Karpas-422 (cell line): ENCODE results near the gene PLEKHO1. TPM values are rescaled to one million over a fixed set of nuclear protein-coding genes. Genes with fewer than 3 reads are reported as not detected.

Experiments
- DNase-seq: peaks from one replicate; pipeline ENCODE4 v3.0.0-alpha.2; 2015
- H2AFZ ChIP-seq: fragments of 200-600 bp; sonication (generic); 2 replicates; pipeline ENCODE4 v1.6.1; 2014; ENCODE audit warnings: antibody characterized with exemption, low read length, mixed read lengths
- H3K27ac ChIP-seq: fragments of 200-600 bp; sonication (generic); 2 replicates; pipeline ENCODE4 v1.5.1; 2014; ENCODE audit warnings: mild to moderate bottlenecking, low read length, moderate library complexity
- H3K27me3 ChIP-seq: fragments of 200-600 bp; sonication (generic); 2 replicates; pipeline ENCODE4 v1.6.1; 2014; ENCODE audit warnings: low read length, mixed read lengths
- H3K36me3 ChIP-seq: fragments of 200-600 bp; sonication (generic); 2 replicates; pipeline ENCODE4 v1.6.1; 2014; ENCODE audit warnings: low read length, mixed read lengths; ENCODE audit not compliant: insufficient read depth
- H3K4me1 ChIP-seq: fragments of 200-600 bp; sonication (generic); 2 replicates; pipeline ENCODE4 v1.6.1; 2014; ENCODE audit warnings: mild to moderate bottlenecking, low read length, mixed read lengths
- H3K4me2 ChIP-seq: fragments of 200-600 bp; sonication (generic); 2 replicates; pipeline ENCODE4 v1.6.1; 2014; ENCODE audit warnings: low read length, low read depth, mild to moderate bottlenecking; ENCODE audit not compliant: poor library complexity, severe bottlenecking
- H3K4me3 ChIP-seq: fragments of 200-600 bp; sonication (generic); 2 replicates; pipeline ENCODE4 v1.5.1; 2014; ENCODE audit warnings: mild to moderate bottlenecking, antibody characterized with exemption, low read length, mixed read lengths
- H3K79me2 ChIP-seq: fragments of 200-600 bp; sonication (generic); 2 replicates; pipeline ENCODE4 v1.6.1; 2014; ENCODE audit warnings: mild to moderate bottlenecking, low read length, mixed read lengths
- H3K9ac ChIP-seq: fragments of 200-600 bp; sonication (generic); 2 replicates; pipeline ENCODE4 v1.6.0; 2014; ENCODE audit warnings: low read length
- H3K9me2 ChIP-seq: fragments of 200-600 bp; sonication (generic), shearing (Covaris generic); replicated peaks from 2 replicates; pipeline ENCODE4 v1.6.0; 2014; ENCODE audit warnings: mild to moderate bottlenecking, low read length, moderate library complexity; ENCODE audit not compliant: insufficient read depth
- H3K9me3 ChIP-seq: fragments of 300-700, 200-600 bp; sonication (generic); 2 replicates; pipeline ENCODE4 v1.6.1; 2014; ENCODE audit warnings: low read length, mixed read lengths
- H4K20me1 ChIP-seq: fragments of 200-600 bp; sonication (generic); 2 replicates; pipeline ENCODE4 v1.6.1; 2014; ENCODE audit warnings: mild to moderate bottlenecking, antibody characterized with exemption, low read length, low read depth; ENCODE audit not compliant: insufficient read depth
- total RNA-seq: library from RNA; depleted of rRNA; stranded (reverse); fragments of >200 nt; shearing (Covaris generic); gene quantifications from 2 replicates; pipeline ENCODE4 v1.2.3, GENCODE V29; 2014; ENCODE audit warnings: low replicate concordance

Gene PLEKHO1
- total RNA-seq, 1 experiment from 2014 or later = 1.6 TPM

GRCh38 chr1:150171801-150172200, 22.1 kb downstream of the PLEKHO1 start:
- H4K20me1 ChIP-seq = no peaks in the 10 kb centered on the region

DNA sequence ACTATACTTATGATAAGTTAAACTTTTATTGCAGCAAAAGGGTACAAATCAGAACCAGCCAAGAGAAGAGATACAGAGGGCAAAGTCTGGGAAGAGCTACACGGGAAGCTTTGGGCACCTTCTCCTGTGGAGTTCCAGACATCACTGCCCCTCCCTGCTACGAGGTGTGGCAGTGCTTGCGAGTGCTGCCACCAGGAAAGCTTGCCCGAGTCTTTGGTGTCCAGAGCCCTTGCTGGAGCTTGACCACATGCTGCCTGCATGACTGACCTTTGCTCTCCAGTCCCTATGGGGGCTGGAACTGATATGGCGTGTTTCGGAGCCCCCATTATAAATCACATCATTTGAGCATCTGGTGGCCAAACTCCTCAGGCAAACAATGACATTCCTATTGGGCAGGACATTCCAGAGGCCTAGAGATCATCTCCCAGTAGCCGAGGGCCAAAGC, 23.4 kb downstream of the PLEKHO1 start:
- Histone ChIP-seq H3K27ac (no peak overlapping the region), H4K20me1 (no peaks in the 10 kb centered on the region), H3K9ac (no peak overlapping the region), H3K9me2 (no peaks in the 10 kb centered on the region), H3K79me2 (no peaks in the 10 kb centered on the region), H3K4me3 (no peak overlapping the region), H3K4me2 (no peak overlapping the region), H2AFZ (no peak overlapping the region), H3K4me1 (no peaks in the 10 kb centered on the region), H3K9me3 (no peaks in the 10 kb centered on the region), H3K36me3 (no peaks in the 10 kb centered on the region), H3K27me3 (no peaks in the 10 kb centered on the region)
- DNase-seq = no peak

More at GRCh38 chr1:150171801-150172200, 22.1 kb downstream of the PLEKHO1 start:
- no peak overlapping the region for H3K4me3 ChIP-seq
- H3K9ac ChIP-seq = no peak overlapping the region
- H3K36me3 ChIP-seq = no peaks in the 10 kb centered on the region
- H3K79me2 ChIP-seq = no peaks in the 10 kb centered on the region
- DNase-seq = no peak
- no peaks in the 10 kb centered on the region for H3K9me3 ChIP-seq
- H3K4me2 ChIP-seq = no peak overlapping the region
- H3K27ac ChIP-seq = no peak overlapping the region
- no peaks in the 10 kb centered on the region for H3K9me2 ChIP-seq
- no peaks in the 10 kb centered on the region for H3K27me3 ChIP-seq
- H3K4me1 ChIP-seq = no peaks in the 10 kb centered on the region
- H2AFZ ChIP-seq = no peak overlapping the region

DNA sequence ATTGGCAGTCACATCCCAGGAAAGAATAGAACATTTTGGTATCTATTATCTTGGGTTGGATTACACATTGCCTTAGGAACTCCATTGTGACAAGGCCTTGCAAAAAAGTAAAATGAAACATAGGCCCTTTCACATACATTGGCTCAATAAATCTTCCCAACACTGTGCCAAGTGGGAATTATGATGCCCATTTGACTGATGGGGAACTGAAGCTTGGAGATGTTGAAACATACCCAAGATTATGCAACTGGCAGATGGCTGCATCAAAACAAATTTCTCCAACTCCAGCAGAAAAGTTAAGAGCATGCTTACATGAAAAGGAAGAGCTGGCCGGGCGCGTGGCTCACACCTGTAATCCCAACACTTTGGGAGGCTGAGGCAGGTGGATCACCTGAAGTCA, 26.9 kb downstream of the PLEKHO1 start:
- Histone ChIP-seq H3K9ac (no peak overlapping the region), H3K79me2 (no peaks in the 10 kb centered on the region), H2AFZ (no peak overlapping the region), H3K4me2 (no peak overlapping the region), H3K9me2 (no peaks in the 10 kb centered on the region), H3K36me3 (no peaks in the 10 kb centered on the region), H3K27me3 (no peaks in the 10 kb centered on the region), H3K4me3 (no peak overlapping the region), H4K20me1 (no peaks in the 10 kb centered on the region), H3K27ac (no peak overlapping the region), H3K4me1 (no peaks in the 10 kb centered on the region), H3K9me3 (no peaks in the 10 kb centered on the region)
- no peak for DNase-seq

- H3K9ac ChIP-seq = no peak overlapping the region
- H3K79me2 ChIP-seq = no peaks in the 10 kb centered on the region
- H3K9me2 ChIP-seq = no peaks in the 10 kb centered on the region
- no peaks in the 10 kb centered on the region for H3K36me3 ChIP-seq
- no peak overlapping the region for H3K27ac ChIP-seq
- DNase-seq = no peak
- no peaks in the 10 kb centered on the region for H3K27me3 ChIP-seq
- H3K4me2 ChIP-seq = no peak overlapping the region
- H4K20me1 ChIP-seq = no peaks in the 10 kb centered on the region
- no peaks in the 10 kb centered on the region for H3K9me3 ChIP-seq
- no peak overlapping the region for H3K4me3 ChIP-seq
- no peak overlapping the region for H2AFZ ChIP-seq
- H3K4me1 ChIP-seq = no peaks in the 10 kb centered on the region
These were observed 28.8 kb downstream of the PLEKHO1 start for GRCh38 chr1:150178548-150178947.

- H4K20me1 ChIP-seq = no peaks in the 10 kb centered on the region
These were observed 30.2 kb downstream of the PLEKHO1 start for GRCh38 chr1:150179867-150180266.

DNA sequence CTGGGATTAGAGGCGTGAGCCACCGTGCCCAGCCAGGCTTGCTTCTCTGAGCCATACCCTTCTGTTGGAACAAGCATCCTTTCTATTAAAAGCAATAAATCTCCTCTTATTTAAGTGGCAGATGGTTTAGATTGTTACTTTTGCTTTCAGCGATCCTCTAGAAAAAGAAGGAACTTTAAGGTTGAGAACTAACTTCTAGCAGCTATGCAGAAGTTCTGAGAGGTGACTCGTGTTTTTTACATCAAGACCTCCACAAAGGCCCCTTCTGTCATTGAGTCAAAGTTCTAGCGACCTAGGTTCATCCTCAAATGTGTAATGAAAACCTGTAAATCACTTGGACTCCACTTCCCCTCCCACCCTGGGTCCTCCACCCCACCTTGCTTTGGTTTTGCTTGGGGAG, 30.8 kb downstream of the PLEKHO1 start:
- Histone ChIP-seq H3K4me2 (no peak overlapping the region), H3K27ac (no peak overlapping the region), H4K20me1 (no peaks in the 10 kb centered on the region), H3K36me3 (no peaks in the 10 kb centered on the region), H3K9me3 (no peaks in the 10 kb centered on the region), H3K79me2 (no peaks in the 10 kb centered on the region), H3K9me2 (no peaks in the 10 kb centered on the region), H3K4me3 (no peak overlapping the region), H3K4me1 (no peaks in the 10 kb centered on the region), H3K27me3 (no peaks in the 10 kb centered on the region), H2AFZ (no peak overlapping the region), H3K9ac (no peak overlapping the region)
- DNase-seq = no peak

More at GRCh38 chr1:150179867-150180266, 30.2 kb downstream of the PLEKHO1 start:
- no peaks in the 10 kb centered on the region for H3K27me3 ChIP-seq
- no peak overlapping the region for H3K4me3 ChIP-seq
- H3K79me2 ChIP-seq = no peaks in the 10 kb centered on the region
- H3K9me2 ChIP-seq = no peaks in the 10 kb centered on the region
- no peak for DNase-seq
- no peak overlapping the region for H2AFZ ChIP-seq
- no peak overlapping the region for H3K4me2 ChIP-seq
- no peak overlapping the region for H3K9ac ChIP-seq
- H3K9me3 ChIP-seq = no peaks in the 10 kb centered on the region
- no peak overlapping the region for H3K27ac ChIP-seq
- H3K36me3 ChIP-seq = no peaks in the 10 kb centered on the region
- no peaks in the 10 kb centered on the region for H3K4me1 ChIP-seq

DNA sequence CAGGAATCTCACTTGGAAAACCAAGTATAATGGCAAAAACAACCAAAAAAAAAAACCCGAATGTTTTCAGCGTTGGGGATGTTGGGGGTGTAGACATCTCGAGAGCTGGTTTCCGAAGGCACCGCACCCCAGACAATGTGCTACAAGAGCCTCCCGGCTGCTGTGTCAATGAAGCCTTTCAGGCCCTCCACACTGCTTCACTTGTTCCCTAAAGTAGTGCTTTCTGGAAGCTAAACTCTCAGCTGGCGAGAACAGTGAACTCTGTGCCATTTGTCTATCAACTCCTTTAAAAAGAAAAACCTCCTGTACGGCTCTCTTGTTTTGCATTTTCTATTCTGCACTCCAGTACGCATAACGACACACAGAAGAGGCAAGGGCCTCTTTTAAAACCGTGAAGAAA, 32.5 kb downstream of the PLEKHO1 start:
- Histone ChIP-seq H3K9me2 (no peaks in the 10 kb centered on the region), H3K79me2 (no peaks in the 10 kb centered on the region), H3K4me3 (no peak overlapping the region), H3K36me3 (no peaks in the 10 kb centered on the region), H3K4me1 (no peaks in the 10 kb centered on the region), H3K4me2 (no peak overlapping the region), H2AFZ (no peak overlapping the region), H3K27ac (no peak overlapping the region), H3K27me3 (no peaks in the 10 kb centered on the region), H3K9ac (no peak overlapping the region), H3K9me3 (no peaks in the 10 kb centered on the region), H4K20me1 (no peaks in the 10 kb centered on the region)
- no peak for DNase-seq

DNA sequence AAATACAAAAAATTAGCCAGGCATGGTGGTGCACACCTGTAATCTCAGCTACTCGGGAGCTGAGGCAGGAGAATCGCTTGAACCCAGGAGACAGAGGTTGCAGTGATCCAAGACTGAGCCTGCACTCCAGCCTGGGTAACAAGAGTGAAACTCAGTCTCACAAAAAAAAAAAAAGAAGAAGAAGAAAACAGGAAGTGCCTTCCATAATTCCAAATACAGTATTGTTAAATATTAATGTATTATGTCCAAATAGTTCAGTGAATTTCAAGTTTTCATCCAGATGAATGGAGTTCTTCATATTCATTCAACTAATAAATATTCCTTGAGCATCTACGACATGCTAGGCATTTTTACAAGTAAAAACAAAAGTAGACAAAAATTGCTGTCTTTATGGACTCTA, 33.3 kb downstream of the PLEKHO1 start:
- no peaks in the 10 kb centered on the region for H3K27me3 ChIP-seq
- no peaks in the 10 kb centered on the region for H3K36me3 ChIP-seq
- no peak overlapping the region for H3K9ac ChIP-seq
- no peaks in the 10 kb centered on the region for H3K9me2 ChIP-seq
- H3K4me3 ChIP-seq = no peak overlapping the region
- no peak for DNase-seq
- no peak overlapping the region for H3K4me2 ChIP-seq
- H3K79me2 ChIP-seq = no peaks in the 10 kb centered on the region
- H3K27ac ChIP-seq = no peak overlapping the region
- H3K4me1 ChIP-seq = no peaks in the 10 kb centered on the region
- no peak overlapping the region for H2AFZ ChIP-seq
- no peaks in the 10 kb centered on the region for H3K9me3 ChIP-seq
- no peaks in the 10 kb centered on the region for H4K20me1 ChIP-seq

DNA sequence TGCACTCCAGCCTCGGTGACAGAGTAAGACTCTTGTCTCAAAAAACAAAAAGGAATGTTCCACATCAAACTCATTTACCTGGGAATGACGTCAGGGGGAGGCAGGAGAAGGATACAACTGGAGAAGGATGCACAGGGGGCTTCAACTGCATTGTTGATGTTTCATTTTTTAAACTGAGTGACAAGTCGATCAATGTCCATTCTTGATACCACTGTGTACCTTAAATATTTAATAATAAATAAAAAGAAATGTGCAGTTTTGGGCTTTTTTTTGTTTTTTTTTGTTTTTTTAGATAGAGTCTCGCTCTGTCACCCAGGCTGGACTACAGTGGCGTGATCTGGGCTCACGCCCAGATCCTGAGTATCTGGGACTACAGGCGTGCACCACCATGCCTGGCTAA, 35.8 kb downstream of the PLEKHO1 start:
- H3K4me1 ChIP-seq = no peaks in the 10 kb centered on the region
- H3K4me3 ChIP-seq = no peak overlapping the region
- H3K27me3 ChIP-seq = no peaks in the 10 kb centered on the region
- no peak overlapping the region for H2AFZ ChIP-seq
- no peak overlapping the region for H3K9ac ChIP-seq
- no peaks in the 10 kb centered on the region for H4K20me1 ChIP-seq
- H3K9me2 ChIP-seq = no peaks in the 10 kb centered on the region
- no peaks in the 10 kb centered on the region for H3K9me3 ChIP-seq
- H3K36me3 ChIP-seq = no peaks in the 10 kb centered on the region
- no peak overlapping the region for H3K4me2 ChIP-seq
- no peak for DNase-seq
- no peak overlapping the region for H3K27ac ChIP-seq
- H3K79me2 ChIP-seq = no peaks in the 10 kb centered on the region
